NCI-H2227 (cell line): ENCODE results near the gene TJP1.
"Not testable (repeated sequence)": the region's sequence is repeated elsewhere in the genome, so short reads cannot be mapped to it uniquely, and the experiment has no call there.

Source experiments
- DNase-seq: peaks from one replicate; lab custom pipeline; 2025; ENCODE audit not compliant: unreplicated experiment; lab: John Stamatoyannopoulos, UW

TJP1 gene

GRCh38 chr15:29840054-29840453, 17.8 kb upstream of the TJP1 start:
- no peak for DNase-seq

DNA sequence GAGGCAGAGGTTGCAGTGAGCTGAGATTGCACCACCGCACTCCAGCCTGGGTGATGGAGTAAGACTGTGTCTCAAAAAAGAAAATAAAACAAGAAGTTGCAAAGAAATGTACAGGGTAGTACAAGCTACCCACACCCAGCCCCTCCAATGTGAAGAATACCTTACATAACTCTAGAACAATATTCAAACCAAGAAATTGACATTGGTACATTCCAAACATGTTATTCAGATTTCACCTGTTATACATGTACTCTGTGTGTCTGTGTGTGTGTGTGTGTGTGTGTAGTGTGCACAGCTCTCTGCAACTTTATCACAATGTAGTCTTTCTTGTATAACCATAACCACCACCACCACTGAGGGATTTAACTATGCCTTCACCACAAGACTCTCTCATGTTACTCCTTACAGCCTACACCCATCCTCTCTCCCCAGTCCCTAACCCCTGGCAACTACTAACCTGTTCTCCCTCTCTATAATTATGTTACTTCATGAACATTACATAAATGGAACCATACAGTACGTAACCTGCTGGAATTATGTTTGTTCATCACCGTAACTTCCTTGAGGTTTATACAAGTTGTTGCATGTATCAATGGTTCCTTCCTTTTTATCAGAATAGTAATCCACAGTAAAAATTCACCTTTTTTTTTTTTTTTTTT, 16.2 kb upstream of the TJP1 start:
- no peak for DNase-seq

DNA sequence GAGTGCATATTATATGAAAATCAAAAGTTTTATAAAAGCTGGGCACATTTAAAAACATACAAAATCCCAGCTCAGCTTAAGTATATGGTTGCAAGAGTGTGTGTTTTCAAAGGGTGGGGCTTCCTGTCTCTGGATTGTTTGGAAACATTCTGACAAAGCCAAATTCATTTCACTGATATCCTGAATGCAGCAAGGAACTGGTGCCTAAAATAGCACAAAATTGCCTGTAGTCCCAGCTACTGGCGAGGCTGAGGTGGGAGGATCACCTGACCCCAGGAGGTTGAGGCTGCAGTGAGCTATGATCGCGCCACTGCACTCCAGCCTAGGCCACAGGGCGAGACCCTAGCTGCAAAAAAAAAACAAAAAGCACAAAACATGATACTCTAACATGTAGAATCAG, 13.0 kb upstream of the TJP1 start:
- no peak for DNase-seq

GRCh38 chr15:29832709-29833108, 10.4 kb upstream of the TJP1 start:
- DNase-seq, result no peak

- DNase-seq, result no peak
Observed at GRCh38 chr15:29826908-29827820, 4.9 kb upstream of the TJP1 start.

DNA sequence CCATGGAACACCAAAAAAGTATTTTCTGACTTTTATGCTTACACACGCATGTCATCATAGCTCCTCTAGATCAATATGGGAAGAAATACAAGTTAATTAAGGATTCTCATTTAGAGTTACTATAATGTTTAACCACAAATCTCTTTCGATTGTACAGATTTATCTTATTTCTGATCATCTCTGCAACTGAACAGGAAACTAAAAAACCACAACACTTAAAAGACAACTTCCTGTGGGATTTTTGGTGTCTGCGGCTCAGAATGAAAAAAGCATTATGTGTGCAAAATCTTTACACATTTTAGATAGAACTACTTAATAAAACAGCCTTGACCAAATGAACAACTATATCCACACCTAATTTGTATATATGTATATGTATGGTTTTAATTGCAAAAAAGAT, 3.0 kb upstream of the TJP1 start:
- DNase-seq, result no peak

- peak; percentile 47 for DNase-seq
Observed at GRCh38 chr15:29822684-29823459, 604 bp upstream of the TJP1 start.

GRCh38 chr15:29821416-29822099, 710 bp downstream of the TJP1 start:
- DNase-seq, result peak; percentile 41

DNA sequence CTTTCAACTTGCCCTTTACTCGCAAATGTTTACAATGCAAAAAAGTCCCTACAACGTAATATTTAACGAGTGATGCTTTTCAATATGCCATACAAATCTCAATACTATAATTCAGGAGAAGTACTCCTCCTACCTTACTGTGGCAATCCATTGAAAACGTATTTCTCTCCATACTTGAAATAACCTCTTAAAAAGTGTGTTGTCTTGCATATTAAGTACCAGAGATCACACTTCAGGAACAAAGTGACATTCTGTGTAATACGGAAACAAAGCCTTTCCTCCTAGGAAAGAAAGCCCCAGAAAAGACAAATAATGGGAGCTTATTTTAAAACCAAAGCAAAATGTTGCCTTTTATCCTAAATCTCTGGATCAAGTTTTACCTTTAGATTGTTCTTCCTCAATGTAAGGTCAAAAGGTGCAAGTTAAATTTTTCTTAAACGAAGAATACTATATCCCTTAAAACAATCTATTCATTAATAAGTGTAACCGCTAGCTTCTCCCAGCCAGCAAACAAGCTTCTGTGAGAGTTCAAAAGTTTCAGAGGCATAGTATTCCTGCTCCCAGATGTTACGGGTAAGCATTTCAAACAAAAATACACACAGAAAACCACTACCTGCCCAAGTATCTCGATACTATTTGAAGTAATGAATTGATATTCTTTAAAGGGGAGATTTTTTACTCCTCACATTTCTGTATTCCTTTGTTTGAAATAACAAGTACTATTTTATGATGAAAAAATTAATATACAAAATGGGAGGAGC, 1.7 kb downstream of the TJP1 start:
- DNase-seq, result no peak

GRCh38 chr15:29819979-29820378, 2.3 kb downstream of the TJP1 start:
- DNase-seq, result no peak

DNA sequence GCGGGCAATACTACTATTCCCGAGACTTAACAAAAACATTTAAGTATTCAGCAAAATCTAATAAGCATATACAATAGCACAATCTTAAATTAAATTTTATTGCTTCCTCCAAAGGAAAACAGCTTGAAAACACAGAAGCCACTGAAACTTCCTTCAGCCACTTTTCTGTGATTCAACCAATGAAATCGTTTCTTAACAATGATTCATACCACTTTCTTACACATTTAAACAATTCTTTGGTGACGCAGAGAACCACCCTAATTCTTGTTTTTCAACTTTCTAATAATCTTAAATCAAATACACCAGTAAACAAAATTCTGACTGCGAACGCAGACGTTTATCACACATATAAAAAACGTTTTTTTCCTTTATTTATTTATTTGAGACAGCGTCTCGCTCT, 4.1 kb downstream of the TJP1 start:
- DNase-seq, result no peak

DNA sequence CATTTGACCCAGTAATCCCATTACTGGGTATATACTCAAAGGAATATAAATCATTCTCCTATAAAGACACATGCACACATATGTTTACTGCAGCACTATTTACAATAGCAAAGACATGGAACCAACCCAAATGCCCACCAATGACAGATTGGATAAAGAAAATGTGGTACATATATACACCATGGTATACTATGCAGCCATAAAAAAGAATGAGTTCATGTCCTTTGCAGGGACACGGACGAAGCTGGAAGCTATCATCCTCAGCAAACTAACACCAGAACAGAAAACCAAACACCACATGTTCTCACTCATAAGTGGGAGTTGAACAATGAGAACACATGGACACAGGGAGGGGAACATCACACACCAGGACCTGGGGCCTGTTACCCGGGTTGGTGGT, 4.8 kb downstream of the TJP1 start:
- DNase-seq, result not testable (repeated sequence)

- no peak for DNase-seq
Observed at GRCh38 chr15:29815000-29815710, 7.1 kb downstream of the TJP1 start.

DNA sequence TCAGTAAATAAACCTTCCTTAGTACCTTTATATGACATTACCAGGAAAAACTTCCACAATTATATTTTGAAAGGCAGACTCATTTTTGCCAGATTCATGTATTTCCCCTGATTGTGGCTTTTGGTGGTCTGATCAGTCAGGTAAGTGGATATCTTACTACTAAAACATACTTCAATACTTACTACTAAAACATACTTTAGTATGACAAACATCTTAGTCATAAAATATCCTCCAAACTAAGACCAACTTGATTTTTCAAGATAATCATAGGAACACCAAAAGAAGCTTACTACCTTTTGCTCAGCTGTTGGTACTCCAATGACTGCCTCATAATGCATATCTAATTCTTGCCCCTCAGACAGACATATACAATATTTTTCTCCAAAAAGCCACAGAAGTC, 9.3 kb downstream of the TJP1 start:
- DNase-seq, result no peak

GRCh38 chr15:29812384-29812694, 9.9 kb downstream of the TJP1 start:
- DNase-seq, result no peak

DNA sequence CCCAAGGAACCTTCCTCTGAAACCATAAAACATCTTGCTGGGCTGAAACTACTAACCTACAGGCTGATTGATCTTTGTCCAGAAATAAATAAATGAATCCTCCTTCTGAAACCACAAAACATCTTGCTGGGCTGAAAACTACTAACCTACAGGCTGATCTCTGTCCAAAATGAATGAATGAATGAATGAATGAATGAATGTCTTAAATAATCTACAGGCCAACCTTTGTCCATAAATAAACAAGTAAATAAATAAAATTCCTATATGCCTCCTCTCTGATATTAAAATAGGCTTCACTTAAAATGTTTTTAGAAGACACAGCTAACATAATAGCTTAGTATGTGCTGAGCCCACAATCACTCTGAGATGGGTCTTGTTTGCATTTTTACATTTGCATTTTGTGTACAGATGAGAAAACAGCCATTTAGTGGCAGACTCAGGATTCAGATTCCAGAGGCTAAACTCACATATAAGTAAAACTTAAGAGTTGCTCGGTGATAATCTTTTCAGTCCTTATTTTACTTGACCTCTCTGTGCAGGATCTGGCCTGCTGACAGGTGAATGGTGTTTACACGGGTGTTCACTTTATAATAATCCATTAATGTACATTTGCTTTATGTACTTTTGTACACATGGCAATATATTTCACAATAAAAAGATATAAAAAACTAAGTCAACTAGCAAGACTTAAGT, 10.4 kb downstream of the TJP1 start:
- no peak for DNase-seq

DNA sequence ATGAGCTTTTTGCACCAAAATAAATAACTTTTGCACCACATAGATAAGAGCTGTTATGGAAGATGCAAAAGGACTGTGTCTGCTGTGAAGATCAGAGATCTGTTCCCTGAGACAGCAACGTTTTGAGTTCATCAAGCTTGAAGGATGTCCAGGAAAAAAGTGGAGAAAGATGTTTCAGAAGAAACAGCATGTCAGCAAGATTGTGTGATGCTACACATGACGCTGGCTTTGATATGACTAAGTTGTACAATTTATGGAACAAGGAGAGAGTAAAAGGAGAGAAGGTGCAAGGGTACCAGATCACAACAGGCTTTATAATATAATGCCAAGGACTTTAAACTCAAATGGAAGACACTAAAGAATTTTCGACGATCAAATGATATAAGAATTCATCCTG, 16.6 kb downstream of the TJP1 start:
- no peak for DNase-seq

GRCh38 chr15:29805043-29805707, 17.1 kb downstream of the TJP1 start:
- no peak for DNase-seq

- no peak for DNase-seq
Observed at GRCh38 chr15:29802411-29802810, 19.9 kb downstream of the TJP1 start.
